GM12878 (cell line): ENCODE measurements around the gene CMTM2.

Source experiments
- EP300 ChIP-seq, 2 experiments: fragments of 150-350 bp in 1 of 2; IDR thresholded peaks; 2 replicates each; pipeline ENCODE4 v1.6.1; 2011 to 2012; ENCODE audit warnings: low read depth in 2 of 2, low read length in 2 of 2, borderline replicate concordance in 1 of 2, improper control_type of control experiment in 1 of 2, inconsistent platforms in 1 of 2; ENCODE audit not compliant: control insufficient read depth in 1 of 2
- EZH2 ChIP-seq: IDR thresholded peaks from 2 replicates; pipeline ENCODE4 v1.6.1; 2012; ENCODE audit warnings: low read depth, mild to moderate bottlenecking, control low read depth, inconsistent platforms, low read length, borderline replicate concordance; ENCODE audit not compliant: control insufficient read depth
- LARP7 ChIP-seq: fragments of 450-650 bp; IDR thresholded peaks from 2 replicates; pipeline ENCODE4 v1.6.1; 2017; ENCODE audit warnings: mild to moderate bottlenecking
- TF ChIP-seq, protein P1 (sequence below): IDR thresholded peaks from 2 replicates; pipeline ENCODE4 v1.6.1; 2012; ENCODE audit warnings: mild to moderate bottlenecking, low read depth, low read length

DNA sequence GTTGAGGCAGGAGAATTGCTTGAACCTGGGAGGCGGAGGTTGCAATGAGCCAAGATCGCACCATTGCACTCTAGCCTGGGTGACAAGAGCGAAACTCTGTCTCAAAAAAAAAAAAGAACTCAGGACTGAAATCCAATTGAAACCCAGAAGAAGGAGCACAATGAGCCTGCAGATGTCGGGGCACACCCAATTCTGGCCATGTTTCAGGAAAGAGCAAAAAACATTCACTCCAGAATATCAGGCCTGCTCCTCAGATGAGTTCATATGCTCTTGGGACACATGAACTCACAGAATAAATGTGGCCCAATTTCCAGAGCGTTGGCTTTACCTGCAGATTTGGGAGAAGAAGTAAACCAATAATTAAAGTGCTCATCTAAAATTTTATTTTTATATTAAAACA lies 3.0 kb upstream of the CMTM2 start:
- TF ChIP-seq EZH2 (no peak), LARP7 (no peak), EP300 (IDR thresholded peaks at IDR 0.05; ENCODE audit: borderline replicate concordance in 1 of 2, control insufficient read depth in 1 of 2, low read depth in 2 of 2, low read length in 2 of 2) (no peak)
- TF ChIP-seq, protein P1, sequence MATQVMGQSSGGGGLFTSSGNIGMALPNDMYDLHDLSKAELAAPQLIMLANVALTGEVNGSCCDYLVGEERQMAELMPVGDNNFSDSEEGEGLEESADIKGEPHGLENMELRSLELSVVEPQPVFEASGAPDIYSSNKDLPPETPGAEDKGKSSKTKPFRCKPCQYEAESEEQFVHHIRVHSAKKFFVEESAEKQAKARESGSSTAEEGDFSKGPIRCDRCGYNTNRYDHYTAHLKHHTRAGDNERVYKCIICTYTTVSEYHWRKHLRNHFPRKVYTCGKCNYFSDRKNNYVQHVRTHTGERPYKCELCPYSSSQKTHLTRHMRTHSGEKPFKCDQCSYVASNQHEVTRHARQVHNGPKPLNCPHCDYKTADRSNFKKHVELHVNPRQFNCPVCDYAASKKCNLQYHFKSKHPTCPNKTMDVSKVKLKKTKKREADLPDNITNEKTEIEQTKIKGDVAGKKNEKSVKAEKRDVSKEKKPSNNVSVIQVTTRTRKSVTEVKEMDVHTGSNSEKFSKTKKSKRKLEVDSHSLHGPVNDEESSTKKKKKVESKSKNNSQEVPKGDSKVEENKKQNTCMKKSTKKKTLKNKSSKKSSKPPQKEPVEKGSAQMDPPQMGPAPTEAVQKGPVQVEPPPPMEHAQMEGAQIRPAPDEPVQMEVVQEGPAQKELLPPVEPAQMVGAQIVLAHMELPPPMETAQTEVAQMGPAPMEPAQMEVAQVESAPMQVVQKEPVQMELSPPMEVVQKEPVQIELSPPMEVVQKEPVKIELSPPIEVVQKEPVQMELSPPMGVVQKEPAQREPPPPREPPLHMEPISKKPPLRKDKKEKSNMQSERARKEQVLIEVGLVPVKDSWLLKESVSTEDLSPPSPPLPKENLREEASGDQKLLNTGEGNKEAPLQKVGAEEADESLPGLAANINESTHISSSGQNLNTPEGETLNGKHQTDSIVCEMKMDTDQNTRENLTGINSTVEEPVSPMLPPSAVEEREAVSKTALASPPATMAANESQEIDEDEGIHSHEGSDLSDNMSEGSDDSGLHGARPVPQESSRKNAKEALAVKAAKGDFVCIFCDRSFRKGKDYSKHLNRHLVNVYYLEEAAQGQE: no peak
